GM19193 (cell line): Measurements from ENCODE around the gene RAVER2.

Experiments used
- POLR2A ChIP-seq: IDR thresholded peaks from 4 replicates; pipeline ENCODE4 v1.6.1; 2011; ENCODE audit not compliant: insufficient read depth, insufficient read length; ENCODE audit errors: extremely low read depth

RAVER2 gene

GRCh38 chr1:64798872-64799271, 54.0 kb downstream of the RAVER2 start:
- no peak for TF ChIP-seq POLR2A

- no peak for TF ChIP-seq POLR2A
Measured at GRCh38 chr1:64801851-64802523, 57.1 kb downstream of the RAVER2 start.

GRCh38 chr1:64809309-64809708, 64.4 kb downstream of the RAVER2 start:
- TF ChIP-seq POLR2A, result no peak

GRCh38 chr1:64810001-64810400, 65.1 kb downstream of the RAVER2 start:
- no peak for TF ChIP-seq POLR2A

GRCh38 chr1:64811131-64811530, 66.3 kb downstream of the RAVER2 start:
- TF ChIP-seq POLR2A, result no peak

GRCh38 chr1:64814427-64814826, 69.6 kb downstream of the RAVER2 start:
- TF ChIP-seq POLR2A, result no peak

- no peak for TF ChIP-seq POLR2A
Measured at GRCh38 chr1:64822621-64823020, 77.7 kb downstream of the RAVER2 start.

GRCh38 chr1:64823691-64824476, 79.0 kb downstream of the RAVER2 start:
- TF ChIP-seq POLR2A, result no peak

- no peak for TF ChIP-seq POLR2A
Measured at GRCh38 chr1:64826991-64827390, 82.1 kb downstream of the RAVER2 start.

GRCh38 chr1:64828829-64829228, 84.0 kb downstream of the RAVER2 start:
- TF ChIP-seq POLR2A, result no peak

- no peak for TF ChIP-seq POLR2A
Measured at GRCh38 chr1:64829411-64830029, 84.6 kb downstream of the RAVER2 start.

GRCh38 chr1:64830030-64830651, 85.3 kb downstream of the RAVER2 start:
- no peak for TF ChIP-seq POLR2A

- no peak for TF ChIP-seq POLR2A
Measured at GRCh38 chr1:64834734-64835133, 89.9 kb downstream of the RAVER2 start.

- no peak for TF ChIP-seq POLR2A
Measured at GRCh38 chr1:64836802-64837201, 91.9 kb downstream of the RAVER2 start.

GRCh38 chr1:64838486-64838885, 93.6 kb downstream of the RAVER2 start:
- TF ChIP-seq POLR2A, result no peak

- TF ChIP-seq POLR2A, result no peak
Measured at GRCh38 chr1:64839261-64839660, 94.4 kb downstream of the RAVER2 start.

GRCh38 chr1:64839732-64840405, 95.0 kb downstream of the RAVER2 start:
- no peak for TF ChIP-seq POLR2A
